GM06990 (cell line): Measurements from ENCODE around the gene NUP37.
A peak's percentile ranks its signal among the peaks of the same experiment; 100 is the strongest.

Experiments used
- DNase-seq: peaks from one replicate; pipeline ENCODE4 v3.0.0-alpha.2; 2011; ENCODE audit not compliant: insufficient read length; ENCODE audit errors: extremely low read depth
- H3K27me3 ChIP-seq: replicated peaks from 2 replicates; pipeline ENCODE4 v1.6.0; 2011; ENCODE audit warnings: low read length; ENCODE audit not compliant: control insufficient read depth, insufficient read depth
- H3K36me3 ChIP-seq: 2 replicates; pipeline ENCODE4 v1.5.1; 2011; ENCODE audit warnings: low read length; ENCODE audit not compliant: control insufficient read depth, insufficient read depth
- H3K4me3 ChIP-seq: replicated peaks from 2 replicates; pipeline ENCODE4 v1.5.1; 2011; ENCODE audit warnings: low read depth, mild to moderate bottlenecking, control low read depth, low read length
- CTCF ChIP-seq: IDR thresholded peaks from 2 replicates; pipeline ENCODE4 v1.5.1; 2011; ENCODE audit warnings: low read length, control low read depth, mild to moderate bottlenecking, inconsistent platforms; ENCODE audit not compliant: insufficient read depth, poor library complexity, severe bottlenecking

Gene NUP37

GRCh38 chr12:102062419-102062806 lies 57.5 kb downstream of the NUP37 start:
- Histone ChIP-seq H3K4me3 (peak overlapping the region; percentile 7; the same call in 1 of the 2 replicates), H3K27me3 (no peaks in the 10 kb centered on the region), H3K36me3 (no peaks in the 10 kb centered on the region)
- no peak for TF ChIP-seq CTCF
- DNase-seq, result no peak

GRCh38 chr12:102061560-102062418 lies 58.1 kb downstream of the NUP37 start, which contains the start of gene WASHC3:
WASHC3 (minus strand) TSS chr12:102061991; CDS start chr12:102061962, 29 bp downstream.
- no peak for TF ChIP-seq CTCF
- H3K27me3 ChIP-seq, result no peaks in the 10 kb centered on the region
- DNase-seq, result peak; percentile 88
- H3K4me3 ChIP-seq, result peak within 1 kb of the TSS; percentile 84
- H3K36me3 ChIP-seq, result no peaks in the 10 kb centered on the region

GRCh38 chr12:102061096-102061559 lies 58.8 kb downstream of the NUP37 start:
- TF ChIP-seq CTCF, result no peak
- peak; percentile 44 for DNase-seq

GRCh38 chr12:102059343-102059742 lies 60.6 kb downstream of the NUP37 start:
- DNase-seq, result peak; percentile 25
- Histone ChIP-seq H3K4me3 (no peak overlapping the region), H3K27me3 (no peaks in the 10 kb centered on the region), H3K36me3 (no peaks in the 10 kb centered on the region; the same call in 1 of the 2 replicates)
- TF ChIP-seq CTCF, result no peak

More at GRCh38 chr12:102061096-102061559, 58.8 kb downstream of the NUP37 start:
- Histone ChIP-seq H3K36me3 (no peaks in the 10 kb centered on the region), H3K4me3 (peak overlapping the region; percentile 84), H3K27me3 (no peaks in the 10 kb centered on the region)

- Histone ChIP-seq H3K4me3 (no peak overlapping the region), H3K27me3 (no peaks in the 10 kb centered on the region), H3K36me3 (peaks cover 8% of the 10 kb centered on the region)
- TF ChIP-seq CTCF, result no peak
- no peak for DNase-seq
Measured at GRCh38 chr12:102054345-102054744, 65.6 kb downstream of the NUP37 start.

GRCh38 chr12:102053062-102053349 lies 66.9 kb downstream of the NUP37 start:
- no peak for TF ChIP-seq CTCF
- Histone ChIP-seq H3K36me3 (peaks cover 8% of the 10 kb centered on the region), H3K27me3 (no peaks in the 10 kb centered on the region), H3K4me3 (no peak overlapping the region)
- DNase-seq, result no peak
